ENCODE measurements around the gene BRD7.

BRD7 gene

GRCh38 chr16:50275428-50276325, 93.1 kb downstream of the BRD7 start:
- in situ Hi-C loops (cut with HindIII; ENCODE audit: low sequenced_read_pairs): no loop called here

GRCh38 chr16:50275098-50275415, 93.7 kb downstream of the BRD7 start:
- in situ Hi-C loops (cut with HindIII; ENCODE audit: low sequenced_read_pairs): no loop called here

GRCh38 chr16:50274326-50275097, 94.3 kb downstream of the BRD7 start:
- in situ Hi-C loops (cut with HindIII; ENCODE audit: low sequenced_read_pairs): no loop called here

- in situ Hi-C loops (cut with HindIII; ENCODE audit: low sequenced_read_pairs): no loop called here
Observed at GRCh38 chr16:50273888-50274325, 94.9 kb downstream of the BRD7 start.

GRCh38 chr16:50273382-50273690, 95.5 kb downstream of the BRD7 start:
- in situ Hi-C loops (cut with HindIII; ENCODE audit: low sequenced_read_pairs): no loop called here

- in situ Hi-C loops (cut with HindIII; ENCODE audit: low sequenced_read_pairs): no loop called here
Observed at GRCh38 chr16:50272687-50273381, 96.0 kb downstream of the BRD7 start.

GRCh38 chr16:50272111-50272571, 96.6 kb downstream of the BRD7 start:
- in situ Hi-C loops (cut with HindIII; ENCODE audit: low sequenced_read_pairs): no loop called here

GRCh38 chr16:50271148-50272041, 97.4 kb downstream of the BRD7 start:
- in situ Hi-C loops (cut with HindIII; ENCODE audit: low sequenced_read_pairs): no loop called here

- in situ Hi-C loops (cut with HindIII; ENCODE audit: low sequenced_read_pairs): no loop called here
Observed at GRCh38 chr16:50270510-50271147, 98.2 kb downstream of the BRD7 start.

GRCh38 chr16:50269769-50270509, 98.8 kb downstream of the BRD7 start:
- in situ Hi-C loops (cut with HindIII; ENCODE audit: low sequenced_read_pairs): loop anchor here (5.0 kb wide), 1 partner anchor 87 kb away; no protein-coding TSS in a partner anchor

GRCh38 chr16:50269061-50269705, 99.6 kb downstream of the BRD7 start:
- in situ Hi-C loops (cut with HindIII; ENCODE audit: low sequenced_read_pairs): loop anchor here (5.0 kb wide), 1 partner anchor 88 kb away; no protein-coding TSS in a partner anchor

GRCh38 chr16:50268352-50268751, 100.4 kb downstream of the BRD7 start:
- in situ Hi-C loops (cut with HindIII; ENCODE audit: low sequenced_read_pairs): loop anchor here (5.0 kb wide), 1 partner anchor 89 kb away; no protein-coding TSS in a partner anchor

GRCh38 chr16:50267651-50268050, 101.1 kb downstream of the BRD7 start:
- in situ Hi-C loops (cut with HindIII; ENCODE audit: low sequenced_read_pairs): loop anchor here (5.0 kb wide), 1 partner anchor 90 kb away; no protein-coding TSS in a partner anchor

GRCh38 chr16:50267151-50267631, 101.6 kb downstream of the BRD7 start:
- in situ Hi-C loops (cut with HindIII; ENCODE audit: low sequenced_read_pairs): loop anchor here (5.0 kb wide), 1 partner anchor 90 kb away; no protein-coding TSS in a partner anchor

- in situ Hi-C loops (cut with HindIII; ENCODE audit: low sequenced_read_pairs): loop anchor here (5.0 kb wide), 1 partner anchor 91 kb away; no protein-coding TSS in a partner anchor
Observed at GRCh38 chr16:50266337-50267091, 102.3 kb downstream of the BRD7 start, which contains the start of gene ADCY7. Gene ADCY7, plus strand, starts transcription at chr16:50266551. Its CDS starts 21,629 bp downstream, at chr16:50288180.
